ENCODE data around the gene PARVB. TPM values are rescaled to one million over a fixed set of nuclear protein-coding genes. Genes with fewer than 3 reads are reported as not detected.

Gene PARVB
- total RNA-seq, 2 donors from 2014 or later = 7.3 to 9.2 TPM

- DNase-seq (no peak), ATAC-seq (no peak)
- Histone ChIP-seq H3K4me1 (no peaks in the 10 kb centered on the region), H3K27me3 (no peaks in the 10 kb centered on the region), H3K9me3 (no peaks in the 10 kb centered on the region), H3K27ac (no peak overlapping the region), H3K36me3 (replicated peaks in 1 of 2; ENCODE audit: insufficient read depth in 1 of 2, low read depth in 2 of 2) (no peaks in the 10 kb centered on the region), H3K4me3 (no peak overlapping the region)
- 79 to 83% methylated on average over 15 to 17 of the region's 17 CpGs for WGBS, 2 donors
- TF ChIP-seq CTCF (IDR thresholded peaks at IDR 0.05) (no peak), POLR2A (IDR thresholded peaks at IDR 0.05) (no peak)
- intact Hi-C loops (cut with DNase I) = no loop called here
These were observed 74.1 kb downstream of the PARVB start for GRCh38 chr22:44098021-44098739.

- Histone ChIP-seq H3K4me1 (no peaks in the 10 kb centered on the region), H3K27ac (no peak overlapping the region), H3K27me3 (no peaks in the 10 kb centered on the region), H3K9me3 (no peaks in the 10 kb centered on the region), H3K36me3 (replicated peaks in 1 of 2; ENCODE audit: insufficient read depth in 1 of 2, low read depth in 2 of 2) (no peaks in the 10 kb centered on the region), H3K4me3 (no peak overlapping the region)
- TF ChIP-seq CTCF (IDR thresholded peaks at IDR 0.05) (no peak), POLR2A (IDR thresholded peaks at IDR 0.05) (no peak)
- 82 to 86% methylated on average over 12 to 15 of the region's 15 CpGs for WGBS, 2 donors
- intact Hi-C loops (cut with DNase I) = no loop called here
- DNase-seq (no peak), ATAC-seq (no peak)
These were observed 74.9 kb downstream of the PARVB start for GRCh38 chr22:44098966-44099530.

GRCh38 chr22:44099696-44100095 lies 75.6 kb downstream of the PARVB start:
- DNase-seq (no peak), ATAC-seq (no peak)
- intact Hi-C loops (cut with DNase I) = no loop called here
- no peaks in the 10 kb centered on the region for H3K27me3 ChIP-seq
- TF ChIP-seq CTCF (IDR thresholded peaks at IDR 0.05) = no peak
- H3K27ac ChIP-seq = no peak overlapping the region
- WGBS, 2 donors = 92 to 93% methylated on average over 13 of the region's 13 CpGs
- H3K9me3 ChIP-seq = no peaks in the 10 kb centered on the region
- no peaks in the 10 kb centered on the region for H3K36me3 ChIP-seq (replicated peaks in 1 of 2; ENCODE audit: insufficient read depth in 1 of 2, low read depth in 2 of 2)
- H3K4me1 ChIP-seq = no peaks in the 10 kb centered on the region
- no peak overlapping the region for H3K4me3 ChIP-seq

- Histone ChIP-seq H3K4me1 (no peaks in the 10 kb centered on the region), H3K4me3 (no peak overlapping the region), H3K36me3 (replicated peaks in 1 of 2; ENCODE audit: insufficient read depth in 1 of 2, low read depth in 2 of 2) (no peaks in the 10 kb centered on the region), H3K27me3 (no peaks in the 10 kb centered on the region), H3K9me3 (no peaks in the 10 kb centered on the region), H3K27ac (no peak overlapping the region)
- ATAC-seq = no peak
- DNase-seq = no peak
- intact Hi-C loops (cut with DNase I) = no loop called here
- no peak for TF ChIP-seq CTCF (IDR thresholded peaks at IDR 0.05)
- no peak for TF ChIP-seq POLR2A (IDR thresholded peaks at IDR 0.05)
- 87 to 93% methylated on average over 10 to 13 of the region's 13 CpGs for WGBS, 2 donors
These were observed 76.3 kb downstream of the PARVB start for GRCh38 chr22:44100411-44100810.

- ATAC-seq (no peak), DNase-seq (no peak)
- Histone ChIP-seq H3K4me3 (no peak overlapping the region), H3K4me1 (no peaks in the 10 kb centered on the region), H3K36me3 (replicated peaks in 1 of 2; ENCODE audit: insufficient read depth in 1 of 2, low read depth in 2 of 2) (no peaks in the 10 kb centered on the region), H3K27me3 (no peaks in the 10 kb centered on the region), H3K9me3 (no peaks in the 10 kb centered on the region), H3K27ac (no peak overlapping the region)
- WGBS, 2 donors = 94 to 100% methylated on average over 3 to 4 of the region's 4 CpGs
- intact Hi-C loops (cut with DNase I) = no loop called here
- TF ChIP-seq CTCF (IDR thresholded peaks at IDR 0.05) (no peak), POLR2A (IDR thresholded peaks at IDR 0.05) (no peak)
These were observed 78.0 kb downstream of the PARVB start for GRCh38 chr22:44102121-44102520.

Measured in body of pancreas (tissue), 4 donors.